Vagina (tissue), 2 donors: ENCODE measurements around the gene DNAH1. TPM values are rescaled to one million over a fixed set of nuclear protein-coding genes. Genes with fewer than 3 reads are reported as not detected.

Experiments used
- DNase-seq, 2 donors: peaks; one replicate each; pipeline ENCODE4 v3.0.0-alpha.2; 2017; ENCODE audit errors: extremely low spot score in 2 of 2
- H3K27ac ChIP-seq: fragments of 200-600 bp; sonication (generic); one replicate; pipeline ENCODE4 v1.5.1; 2019
- H3K27me3 ChIP-seq: fragments of 200-600 bp; sonication (generic); one replicate; pipeline ENCODE4 v1.5.1; 2019
- H3K36me3 ChIP-seq, 2 donors: fragments of 200-600 bp; sonication (generic); one replicate each; pipeline ENCODE4 v1.5.1; 2017 to 2019
- H3K4me1 ChIP-seq: fragments of 200-600 bp; sonication (generic); one replicate; pipeline ENCODE4 v1.5.1; 2019
- H3K4me3 ChIP-seq, 2 donors: fragments of 200-600 bp; sonication (generic); 1 replicate in 1 of 2; 2 replicates in 1 of 2; pipeline ENCODE4 v1.5.1; 2016 to 2019
- H3K9me3 ChIP-seq: fragments of 200-600 bp; sonication (generic); one replicate; pipeline ENCODE4 v1.5.1; 2019
- POLR2A ChIP-seq, 2 donors: fragments of 450-650 bp; IDR thresholded peaks; one replicate each; pipeline ENCODE4 v1.6.1; 2017; ENCODE audit warnings: antibody characterized with exemption in 2 of 2, mild to moderate bottlenecking in 2 of 2, moderate library complexity in 2 of 2
- POLR2AphosphoS5 ChIP-seq, 2 donors: sonication (generic); formaldehyde crosslinking; IDR thresholded peaks; one replicate each; pipeline ENCODE4 v1.9.0; 2017; ENCODE audit warnings: antibody characterized with exemption in 2 of 2, mild to moderate bottlenecking in 2 of 2, low read depth in 1 of 2; ENCODE audit not compliant: insufficient read depth in 1 of 2
- intact Hi-C: fragments of 100-400 bp; cut with DNase I; formaldehyde crosslinking; loops from one replicate; pipeline ENCODE4 v1.15.1; 2023
- total RNA-seq: library from RNA; depleted of rRNA; stranded (reverse); fragments of >200 nt; gene quantifications from one replicate; pipeline ENCODE4 v1.2.3, GENCODE V29; 2016
- TF ChIP-seq, protein P1 (sequence below), 3 experiments: fragments of 450-650 bp in 2 of 3; fragments of 200-600 bp in 1 of 3; sonication (generic) in 1 of 3; IDR thresholded peaks; one replicate each; pipeline ENCODE4 v1.5.1; 2017 to 2019; ENCODE audit warnings: antibody characterized with exemption in 3 of 3, mild to moderate bottlenecking in 2 of 3, moderate library complexity in 2 of 3

Gene DNAH1
- total RNA-seq, 1 donor from 2014 or later, result 12.3 TPM

DNA sequence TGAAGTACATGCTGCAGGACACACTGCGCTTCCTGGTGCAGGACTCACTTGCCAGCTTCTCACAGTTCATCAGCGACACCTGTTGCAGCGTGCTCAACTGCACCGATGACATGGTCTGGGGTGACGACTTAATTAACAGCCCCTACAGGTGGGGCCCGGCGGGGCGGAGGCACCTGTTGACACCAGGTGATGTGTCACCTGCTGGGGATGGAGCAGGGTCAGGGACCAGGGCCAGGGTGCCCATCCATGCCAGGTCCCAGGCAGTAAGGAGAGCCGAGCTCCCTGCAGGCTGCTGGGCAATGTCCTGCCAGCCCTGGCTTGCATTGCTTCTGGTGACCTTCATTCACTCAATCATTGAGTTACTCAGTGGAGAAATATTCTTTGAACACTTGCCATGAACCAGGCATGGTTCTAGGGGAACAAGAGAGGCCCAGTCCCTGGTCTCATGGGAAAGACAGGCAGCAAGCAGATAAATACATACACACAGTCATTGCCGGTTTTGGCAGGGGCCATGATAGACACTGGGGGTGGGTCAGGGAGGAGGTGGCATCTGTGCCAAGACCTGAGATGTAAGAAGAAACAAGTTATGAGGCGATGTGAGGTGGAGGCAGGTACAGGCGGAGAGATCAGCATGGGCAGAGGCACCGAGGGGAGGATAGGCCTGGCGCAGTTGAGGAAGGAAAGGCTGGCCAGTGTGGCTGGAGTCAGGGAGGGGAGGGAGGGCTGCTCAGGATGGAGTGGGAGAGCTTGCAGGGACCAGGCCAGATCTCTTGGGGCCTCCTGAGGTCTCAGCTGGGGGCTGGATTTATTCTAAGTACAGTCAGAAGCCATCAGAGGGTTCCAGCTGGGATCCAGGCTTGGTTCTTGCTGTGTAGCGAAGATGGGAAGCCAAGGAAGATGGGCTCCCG lies 30.8 kb downstream of the DNAH1 start:
- Histone ChIP-seq H3K4me3 (no peak overlapping the region), H3K4me1 (peaks cover 21% of the 10 kb centered on the region), H3K27me3 (no peaks in the 10 kb centered on the region), H3K9me3 (no peaks in the 10 kb centered on the region), H3K27ac (no peak overlapping the region), H3K36me3 (no peaks in the 10 kb centered on the region)
- TF ChIP-seq POLR2A (IDR thresholded peaks at IDR 0.05), result no peak
- TF ChIP-seq POLR2AphosphoS5 (IDR thresholded peaks at IDR 0.05; ENCODE audit: insufficient read depth in 1 of 2, low read depth in 1 of 2), result no peak
- TF ChIP-seq, protein P1, sequence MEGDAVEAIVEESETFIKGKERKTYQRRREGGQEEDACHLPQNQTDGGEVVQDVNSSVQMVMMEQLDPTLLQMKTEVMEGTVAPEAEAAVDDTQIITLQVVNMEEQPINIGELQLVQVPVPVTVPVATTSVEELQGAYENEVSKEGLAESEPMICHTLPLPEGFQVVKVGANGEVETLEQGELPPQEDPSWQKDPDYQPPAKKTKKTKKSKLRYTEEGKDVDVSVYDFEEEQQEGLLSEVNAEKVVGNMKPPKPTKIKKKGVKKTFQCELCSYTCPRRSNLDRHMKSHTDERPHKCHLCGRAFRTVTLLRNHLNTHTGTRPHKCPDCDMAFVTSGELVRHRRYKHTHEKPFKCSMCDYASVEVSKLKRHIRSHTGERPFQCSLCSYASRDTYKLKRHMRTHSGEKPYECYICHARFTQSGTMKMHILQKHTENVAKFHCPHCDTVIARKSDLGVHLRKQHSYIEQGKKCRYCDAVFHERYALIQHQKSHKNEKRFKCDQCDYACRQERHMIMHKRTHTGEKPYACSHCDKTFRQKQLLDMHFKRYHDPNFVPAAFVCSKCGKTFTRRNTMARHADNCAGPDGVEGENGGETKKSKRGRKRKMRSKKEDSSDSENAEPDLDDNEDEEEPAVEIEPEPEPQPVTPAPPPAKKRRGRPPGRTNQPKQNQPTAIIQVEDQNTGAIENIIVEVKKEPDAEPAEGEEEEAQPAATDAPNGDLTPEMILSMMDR (IDR thresholded peaks at IDR 0.05), result no peak
- DNase-seq, result no peak
- intact Hi-C loops, result no loop called here

GRCh38 chr3:52347716-52348635 lies 31.9 kb downstream of the DNAH1 start:
- TF ChIP-seq, protein P1 (IDR thresholded peaks at IDR 0.05), result no peak
- TF ChIP-seq POLR2A (IDR thresholded peaks at IDR 0.05), result no peak
- no peak for DNase-seq
- Histone ChIP-seq H3K4me3 (no peak overlapping the region), H3K4me1 (peaks cover 21% of the 10 kb centered on the region), H3K27me3 (no peaks in the 10 kb centered on the region), H3K9me3 (no peaks in the 10 kb centered on the region), H3K27ac (no peak overlapping the region), H3K36me3 (no peaks in the 10 kb centered on the region)
- intact Hi-C loops, result no loop called here

DNA sequence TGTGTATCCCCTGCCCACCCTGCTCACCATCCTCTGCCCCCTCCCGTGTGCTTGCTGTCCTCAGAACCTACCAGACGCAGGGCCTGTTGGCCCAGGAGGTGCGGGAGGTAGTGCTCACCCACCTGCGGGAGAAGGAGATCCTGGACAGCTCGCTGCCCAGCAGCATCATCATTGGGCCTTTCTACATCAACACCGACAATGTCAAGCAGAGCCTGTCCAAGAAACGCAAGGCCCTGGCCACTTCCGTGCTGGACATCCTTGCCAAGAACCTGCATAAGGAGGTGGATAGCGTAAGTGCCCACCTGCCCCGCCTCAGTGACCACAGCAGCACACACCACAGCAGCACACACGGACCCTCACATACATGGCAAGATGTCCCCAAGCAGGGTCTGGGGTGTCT lies 33.0 kb downstream of the DNAH1 start:
- H3K36me3 ChIP-seq, result no peaks in the 10 kb centered on the region
- DNase-seq, result no peak
- TF ChIP-seq POLR2A (IDR thresholded peaks at IDR 0.05), result no peak
- TF ChIP-seq POLR2AphosphoS5 (IDR thresholded peaks at IDR 0.05; ENCODE audit: insufficient read depth in 1 of 2, low read depth in 1 of 2), result no peak
- TF ChIP-seq, protein P1 (IDR thresholded peaks at IDR 0.05), result no peak
- intact Hi-C loops, result no loop called here
- no peaks in the 10 kb centered on the region for H3K9me3 ChIP-seq
- H3K27ac ChIP-seq, result no peak overlapping the region
- H3K4me3 ChIP-seq, result no peak overlapping the region
- H3K27me3 ChIP-seq, result no peaks in the 10 kb centered on the region
- H3K4me1 ChIP-seq, result peaks cover 21% of the 10 kb centered on the region

GRCh38 chr3:52349611-52350395 lies 33.7 kb downstream of the DNAH1 start:
- no peaks in the 10 kb centered on the region for H3K27me3 ChIP-seq
- intact Hi-C loops, result no loop called here
- H3K4me1 ChIP-seq, result peaks cover 21% of the 10 kb centered on the region
- TF ChIP-seq POLR2AphosphoS5 (IDR thresholded peaks at IDR 0.05; ENCODE audit: insufficient read depth in 1 of 2, low read depth in 1 of 2) (no peak), POLR2A (IDR thresholded peaks at IDR 0.05) (no peak)
- TF ChIP-seq, protein P1 (IDR thresholded peaks at IDR 0.05), result no peak
- no peaks in the 10 kb centered on the region for H3K9me3 ChIP-seq
- no peak overlapping the region for H3K27ac ChIP-seq
- H3K36me3 ChIP-seq, result peaks cover 0 to 2% of the 10 kb centered on the region in 2 donors
- H3K4me3 ChIP-seq, result no peak overlapping the region
- DNase-seq, result no peak
